Spleen (tissue), 7 donors: ENCODE data around the gene ITGA6.

ENCODE experiments used
- POLR2AphosphoS5 ChIP-seq, 3 donors: sonication (generic); formaldehyde crosslinking; IDR thresholded peaks; one replicate each; pipeline ENCODE4 v1.5.1; 2017; ENCODE audit warnings: antibody characterized with exemption in 3 of 3
- TF ChIP-seq, protein P1 (sequence below), 11 experiments: fragments of 200-600 bp in 7 of 11; fragments of 450-650 bp in 4 of 11; sonication (generic) in 4 of 11; IDR thresholded peaks in 8 of 11; conservative IDR thresholded peaks in 3 of 11; 1 replicate in 7 of 11; 2 replicates in 4 of 11; pipeline versions ENCODE4 v1.4.0 to v1.8.0; 2016 to 2021; ENCODE audit warnings: antibody characterized with exemption in 11 of 11, inconsistent platforms in 4 of 11, mild to moderate bottlenecking in 1 of 11
- donor health status: DM: no; HTN: no; CAD: no; lungs with moderate emphysema.
- donor health status: DM: no; HTN: no; CAD: no.
- donor health status: DM: no; HTN: no; CAD: no.

DNA sequence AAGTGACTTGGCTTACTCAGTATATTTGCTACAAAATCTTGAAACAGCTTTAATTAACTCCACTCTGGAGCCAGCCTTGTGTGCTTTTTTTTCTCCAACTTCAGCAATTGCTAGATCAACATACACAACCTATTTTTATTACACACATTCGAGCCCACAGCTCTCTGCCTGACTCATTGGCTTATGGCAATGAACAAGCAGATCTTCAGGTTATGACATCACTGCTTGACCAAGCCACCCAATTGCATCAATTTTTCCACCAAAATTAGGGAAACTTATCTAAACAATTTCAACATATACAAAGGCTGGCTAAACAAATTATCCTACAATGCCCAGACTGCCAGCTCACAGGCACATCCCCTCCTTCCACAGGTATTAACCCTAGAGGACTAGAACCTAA, 88.9 kb downstream of the ITGA6 start:
- TF ChIP-seq, protein P1, sequence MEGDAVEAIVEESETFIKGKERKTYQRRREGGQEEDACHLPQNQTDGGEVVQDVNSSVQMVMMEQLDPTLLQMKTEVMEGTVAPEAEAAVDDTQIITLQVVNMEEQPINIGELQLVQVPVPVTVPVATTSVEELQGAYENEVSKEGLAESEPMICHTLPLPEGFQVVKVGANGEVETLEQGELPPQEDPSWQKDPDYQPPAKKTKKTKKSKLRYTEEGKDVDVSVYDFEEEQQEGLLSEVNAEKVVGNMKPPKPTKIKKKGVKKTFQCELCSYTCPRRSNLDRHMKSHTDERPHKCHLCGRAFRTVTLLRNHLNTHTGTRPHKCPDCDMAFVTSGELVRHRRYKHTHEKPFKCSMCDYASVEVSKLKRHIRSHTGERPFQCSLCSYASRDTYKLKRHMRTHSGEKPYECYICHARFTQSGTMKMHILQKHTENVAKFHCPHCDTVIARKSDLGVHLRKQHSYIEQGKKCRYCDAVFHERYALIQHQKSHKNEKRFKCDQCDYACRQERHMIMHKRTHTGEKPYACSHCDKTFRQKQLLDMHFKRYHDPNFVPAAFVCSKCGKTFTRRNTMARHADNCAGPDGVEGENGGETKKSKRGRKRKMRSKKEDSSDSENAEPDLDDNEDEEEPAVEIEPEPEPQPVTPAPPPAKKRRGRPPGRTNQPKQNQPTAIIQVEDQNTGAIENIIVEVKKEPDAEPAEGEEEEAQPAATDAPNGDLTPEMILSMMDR (IDR thresholded peaks at IDR 0.05 in 8 of 11, conservative IDR thresholded peaks at IDR 0.05 in 3 of 11): no peak
- no peak for TF ChIP-seq POLR2AphosphoS5 (IDR thresholded peaks at IDR 0.05)
